NCI-H82 treated with DMSO at 0.1 percent for 48 hours (cell line): Measurements from ENCODE around the gene HSFX4.
"Not testable (repeated sequence)": the region's sequence is repeated elsewhere in the genome, so short reads cannot be mapped to it uniquely, and the experiment has no call there.

ENCODE experiments used
- DNase-seq: peaks from one replicate; lab custom pipeline; 2025; ENCODE audit not compliant: unreplicated experiment; lab: John Stamatoyannopoulos, UW

Gene HSFX4

GRCh38 chrX:149937328-149937727, 8.0 kb downstream of the HSFX4 start:
- not testable (repeated sequence) for DNase-seq

DNA sequence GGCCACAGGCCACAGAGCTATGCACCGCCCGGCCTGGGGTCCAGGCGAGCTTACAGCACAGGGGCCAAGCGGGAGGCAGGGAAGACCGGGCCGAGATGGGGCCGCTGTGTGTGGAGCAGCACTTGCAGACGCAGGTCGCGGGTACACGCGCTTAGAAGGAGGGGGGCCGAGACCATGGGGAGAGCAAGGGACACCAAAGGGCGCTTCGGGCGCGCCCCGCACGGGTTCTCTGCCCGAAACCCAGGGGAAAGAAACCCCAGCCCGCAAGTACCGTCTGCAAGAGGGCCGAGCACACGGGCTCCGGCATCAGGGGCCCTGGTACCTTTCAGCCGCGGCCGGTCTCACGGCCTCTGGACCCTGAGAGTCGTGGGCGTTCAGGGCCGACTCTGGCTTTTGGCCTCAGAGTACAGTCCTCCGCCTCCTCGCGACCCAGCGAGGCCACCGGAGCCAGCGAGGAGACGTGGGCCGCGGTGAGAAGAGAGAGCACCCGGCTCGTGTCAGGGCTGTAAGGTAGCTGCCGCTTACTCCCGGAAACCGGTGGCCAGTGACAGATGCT, 8.6 kb downstream of the HSFX4 start:
- no peak for DNase-seq

- peak; percentile 96 for DNase-seq
These were observed 9.1 kb downstream of the HSFX4 start, which contains the start of gene EOLA2 for GRCh38 chrX:149938427-149938880. TSS of gene EOLA2 (minus strand) at chrX:149938491. CDS start at chrX:149933874, 4,617 bp downstream.

DNA sequence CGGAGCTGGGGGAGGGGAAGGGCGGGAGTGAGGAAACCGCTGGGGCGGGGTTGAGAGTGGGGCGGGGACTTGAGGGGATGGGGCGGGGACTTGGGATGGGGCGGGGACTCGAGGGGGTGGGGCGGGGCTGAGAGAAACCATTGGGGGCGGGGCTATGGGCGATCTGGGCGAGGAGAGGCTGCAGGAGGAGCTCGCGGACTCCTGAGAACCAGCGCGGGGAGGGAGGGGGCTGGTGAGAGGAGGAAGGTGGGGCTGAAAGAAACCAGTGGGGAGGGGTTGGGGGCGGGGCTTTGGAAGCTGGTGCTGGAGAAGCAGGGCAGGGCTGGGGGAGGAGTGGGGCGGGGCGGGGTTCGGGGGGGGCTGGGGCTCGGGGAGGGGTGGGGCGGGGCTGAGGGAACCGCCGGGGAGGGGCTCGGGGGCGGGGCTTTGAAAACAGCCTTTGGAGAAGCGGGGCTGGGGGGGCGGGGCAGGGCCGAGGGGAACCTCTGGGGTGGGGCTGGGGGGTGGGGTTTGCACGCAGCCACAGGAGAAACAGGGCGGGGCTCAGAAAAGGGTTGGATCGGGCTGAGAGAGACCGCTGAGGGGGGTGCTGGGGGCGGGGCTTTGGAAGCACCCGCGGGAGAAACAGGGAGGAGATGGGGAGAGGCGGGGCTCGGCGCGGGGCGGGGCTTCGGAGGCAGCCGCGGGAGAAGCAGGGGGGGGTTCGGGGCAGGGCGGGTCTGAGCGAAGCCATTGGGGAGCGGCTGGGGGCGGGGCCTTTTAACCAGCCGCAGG, 9.7 kb downstream of the HSFX4 start:
- peak; percentile 84 for DNase-seq

DNA sequence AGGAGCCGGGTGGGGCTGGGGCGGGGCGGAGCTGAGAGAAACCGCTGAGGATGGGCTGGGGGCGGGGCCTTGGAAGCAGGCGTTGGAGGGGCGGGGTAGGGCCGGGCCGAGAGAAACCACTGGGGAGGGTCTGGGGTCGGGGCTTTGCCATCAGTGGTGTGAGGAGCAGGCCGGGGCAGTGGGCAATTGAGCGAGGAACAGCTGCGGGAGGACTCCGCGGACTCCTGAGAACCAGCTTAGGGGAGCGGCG, 10.2 kb downstream of the HSFX4 start:
- DNase-seq = no peak

DNA sequence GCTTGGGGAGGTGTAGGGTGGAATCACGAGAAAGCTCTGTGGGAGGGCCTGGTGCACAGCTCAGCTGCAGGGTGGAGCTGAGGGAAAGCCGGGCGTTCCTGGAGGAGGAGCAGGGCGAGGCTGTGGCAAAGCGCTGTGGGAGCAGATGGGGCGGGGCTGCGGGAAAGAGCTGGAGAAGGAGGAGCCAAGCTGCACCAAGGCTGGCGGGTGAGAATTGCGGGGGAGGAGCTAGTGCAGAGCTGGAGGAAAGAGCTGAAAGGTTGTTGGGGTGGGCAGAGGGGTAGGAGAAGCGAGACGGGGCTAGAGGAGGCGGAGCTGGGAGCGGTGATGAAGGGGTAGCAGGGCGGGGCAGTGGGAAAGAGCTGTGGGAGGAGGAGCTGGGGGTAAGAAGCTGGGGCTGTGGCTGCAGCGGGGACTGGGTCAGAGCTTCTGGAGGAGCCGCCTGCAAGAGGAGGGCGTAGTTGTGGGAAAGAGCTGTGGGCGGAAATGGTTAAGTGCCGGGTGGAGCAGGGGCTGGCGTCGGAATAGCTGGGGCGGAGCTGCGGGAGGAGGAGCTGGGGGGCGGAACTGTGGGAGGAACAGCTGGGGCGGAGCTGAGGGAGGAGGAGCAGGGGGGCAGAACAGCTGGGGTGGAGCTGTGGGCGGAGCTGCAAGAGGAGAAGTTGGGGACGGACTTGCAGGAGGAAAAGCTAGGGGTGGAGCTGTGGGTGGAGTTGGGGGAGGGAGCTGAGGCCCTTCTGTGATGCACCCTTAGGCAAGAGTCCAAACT, 10.7 kb downstream of the HSFX4 start:
- DNase-seq = peak; percentile 92

DNA sequence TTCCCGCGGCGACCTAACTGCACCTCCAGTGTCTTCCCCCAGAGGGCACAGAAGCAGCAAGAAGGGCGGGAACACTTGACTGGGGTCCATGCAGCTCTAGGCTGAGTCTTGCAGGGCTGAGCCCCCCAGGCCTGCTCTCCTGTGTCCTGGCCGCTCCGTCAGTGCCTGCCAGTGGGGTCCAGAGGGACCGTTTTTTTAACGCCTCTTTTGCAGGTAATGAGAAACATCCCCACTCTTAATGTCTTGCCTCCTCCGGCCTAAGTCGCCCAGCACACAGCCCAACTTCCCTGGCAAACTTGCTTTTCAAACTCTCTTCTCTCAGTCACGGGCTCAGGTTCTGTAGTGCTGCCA, 11.3 kb downstream of the HSFX4 start:
- DNase-seq = not testable (repeated sequence)

- not testable (repeated sequence) for DNase-seq
These were observed 15.8 kb downstream of the HSFX4 start for GRCh38 chrX:149945087-149945670.

DNA sequence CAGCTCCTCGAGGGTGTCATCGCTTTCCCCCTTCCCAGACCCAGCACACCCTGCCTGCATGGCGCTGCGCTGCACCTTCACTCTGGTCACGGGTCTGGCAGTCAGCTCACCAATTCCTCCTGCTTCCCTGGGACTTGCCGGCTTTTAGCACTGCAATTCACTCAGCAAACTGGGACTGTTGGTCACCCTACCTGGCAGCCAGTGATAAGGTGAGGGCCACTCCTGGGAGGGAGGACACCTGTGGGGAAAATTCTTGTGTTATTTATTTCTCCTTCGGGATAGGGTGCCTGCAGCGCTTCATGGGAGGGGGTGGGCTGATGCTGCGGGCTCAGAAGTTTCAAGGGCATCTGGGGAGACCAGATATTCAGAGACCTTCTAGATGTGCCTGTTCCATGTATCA, 16.4 kb downstream of the HSFX4 start:
- not testable (repeated sequence) for DNase-seq

- DNase-seq = not testable (repeated sequence)
These were observed 17.6 kb downstream of the HSFX4 start for GRCh38 chrX:149946932-149947331.

DNA sequence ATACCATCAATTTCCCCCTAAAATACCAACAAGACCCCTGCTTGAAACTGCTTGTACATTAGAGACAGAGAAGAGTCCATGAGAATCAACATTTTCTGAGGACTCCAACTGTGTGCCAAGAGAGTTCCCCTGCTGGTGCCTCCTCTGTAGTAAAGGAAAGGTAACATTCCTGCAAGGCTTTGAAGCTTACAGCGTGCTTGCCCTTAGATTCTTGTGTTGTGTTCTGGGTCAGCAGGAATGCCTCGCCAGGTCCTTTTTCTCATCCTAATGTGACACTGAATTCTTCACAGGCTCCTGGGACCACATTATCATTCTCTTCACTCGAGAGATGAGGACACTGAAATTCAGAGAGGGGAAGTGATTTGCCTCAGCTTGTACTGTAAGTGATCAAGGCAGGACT, 18.6 kb downstream of the HSFX4 start:
- DNase-seq = no peak

GRCh38 chrX:149949743-149950436, 20.5 kb downstream of the HSFX4 start:
- DNase-seq = no peak

- peak; percentile 4 for DNase-seq
These were observed 21.3 kb downstream of the HSFX4 start for GRCh38 chrX:149950681-149951080.

- DNase-seq = no peak
These were observed 32.2 kb downstream of the HSFX4 start for GRCh38 chrX:149961572-149961971.

DNA sequence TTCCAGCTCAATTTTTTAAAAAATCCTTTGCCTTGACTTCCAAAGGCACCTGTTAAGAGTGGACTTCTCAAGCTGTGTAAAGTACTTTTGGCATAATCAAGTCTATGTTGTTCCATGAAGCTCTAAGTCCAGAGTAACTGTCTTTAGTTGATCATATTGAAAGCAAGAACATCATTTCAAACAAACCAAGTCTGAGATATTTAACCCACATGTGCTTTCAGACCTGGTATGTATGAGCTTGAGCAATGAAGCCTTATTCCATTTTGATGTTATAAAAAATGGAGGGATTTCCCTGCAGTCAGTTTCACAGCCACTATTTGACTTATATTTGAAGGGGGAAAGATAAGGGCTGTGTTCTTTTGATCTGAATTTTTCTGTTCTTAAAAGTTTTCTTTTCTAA, 32.6 kb downstream of the HSFX4 start:
- DNase-seq = no peak

- DNase-seq = no peak
These were observed 33.7 kb downstream of the HSFX4 start for GRCh38 chrX:149962859-149963757.

DNA sequence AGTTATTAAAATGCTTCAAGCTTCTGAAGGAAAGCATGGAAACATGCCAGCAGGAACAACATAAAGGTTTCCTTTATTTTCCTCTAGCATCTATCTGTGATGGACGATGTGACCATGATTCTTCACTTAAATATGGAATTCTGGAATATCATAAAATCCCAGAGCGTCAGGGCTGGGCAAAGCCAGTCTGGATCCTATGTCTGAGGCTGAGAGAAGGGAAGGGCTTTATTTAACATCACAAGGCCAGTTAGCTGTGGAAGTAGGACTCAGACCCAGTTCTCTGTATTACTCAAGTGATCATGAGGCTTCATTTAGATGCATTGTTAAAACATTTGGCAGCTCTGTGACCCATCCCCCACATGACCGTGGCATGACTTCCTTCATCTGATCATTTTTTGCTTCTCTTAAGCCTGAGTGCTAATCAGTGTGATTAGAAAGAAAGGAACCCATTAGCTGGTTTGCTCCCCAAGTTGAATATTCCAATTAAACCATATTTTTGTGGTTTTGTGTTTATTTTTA, 49.8 kb downstream of the HSFX4 start:
- no peak for DNase-seq
